ENCODE data around the gene DOK5. TPM values are rescaled to one million over a fixed set of nuclear protein-coding genes. Genes with fewer than 3 reads are reported as not detected.

The DOK5 gene
- total RNA-seq, 1 donor from 2014 or later: not detected

DNA sequence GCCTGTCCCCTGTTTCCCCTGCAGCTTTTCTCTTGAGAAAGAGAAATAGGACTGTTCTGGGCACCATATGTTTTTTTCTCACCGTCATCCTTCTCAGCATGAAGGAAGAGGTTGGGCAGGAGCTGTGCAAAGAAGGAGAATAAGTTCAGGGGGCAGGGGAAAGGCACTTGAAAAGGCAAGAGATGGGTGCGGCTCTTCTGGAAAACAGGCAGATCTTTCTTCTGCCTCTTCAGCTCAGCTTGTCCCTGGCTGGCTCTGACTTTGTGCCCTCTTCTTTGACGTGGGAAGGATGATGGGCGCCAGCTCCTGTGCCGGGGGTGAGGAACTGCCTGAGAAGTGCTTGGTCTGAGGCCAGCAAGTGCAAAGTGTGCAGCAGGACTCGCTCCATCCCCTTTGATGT lies 206.5 kb downstream of the DOK5 start:
- DNase-seq (ENCODE audit: low spot score) (no peak), ATAC-seq (no peak)

DNA sequence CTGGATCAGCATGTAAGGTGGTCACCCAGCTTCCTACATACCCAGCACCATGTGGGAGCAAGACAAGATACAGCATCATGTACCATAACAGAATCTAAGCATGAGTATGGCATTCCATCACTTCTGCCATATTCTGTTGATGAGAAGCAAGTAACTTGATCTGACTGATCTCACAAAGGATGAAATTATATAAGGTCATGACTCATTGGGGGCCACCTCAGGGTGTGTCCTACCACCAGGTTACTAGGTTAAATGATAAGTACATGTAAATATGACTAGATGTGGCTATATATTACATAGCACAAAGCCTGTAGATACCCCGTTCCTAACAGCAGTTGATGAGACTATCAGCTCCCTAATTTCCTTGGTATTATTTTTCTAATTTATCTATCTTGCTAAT lies 213.1 kb downstream of the DOK5 start:
- no peak for DNase-seq (ENCODE audit: low spot score)
- no peak for ATAC-seq

DNA sequence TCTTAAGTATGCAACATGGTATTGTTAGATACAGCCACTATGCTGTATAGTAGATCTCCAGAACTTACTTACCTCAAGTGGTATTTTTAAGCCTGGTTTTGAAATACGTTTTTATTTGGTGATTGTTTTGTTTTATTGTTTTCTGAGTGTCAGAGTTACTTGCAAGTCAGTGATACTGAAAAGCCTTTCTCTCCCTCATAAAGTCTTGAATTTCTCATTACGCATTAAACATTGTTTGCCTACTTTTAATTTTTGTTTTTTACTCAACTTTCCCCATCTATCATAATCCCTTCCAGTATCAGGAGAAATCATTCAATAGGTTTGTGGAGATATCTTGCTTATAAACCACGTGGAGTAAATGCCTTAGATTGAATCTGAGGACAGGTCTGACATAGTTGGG lies 214.9 kb downstream of the DOK5 start:
- no peak for ATAC-seq

DNA sequence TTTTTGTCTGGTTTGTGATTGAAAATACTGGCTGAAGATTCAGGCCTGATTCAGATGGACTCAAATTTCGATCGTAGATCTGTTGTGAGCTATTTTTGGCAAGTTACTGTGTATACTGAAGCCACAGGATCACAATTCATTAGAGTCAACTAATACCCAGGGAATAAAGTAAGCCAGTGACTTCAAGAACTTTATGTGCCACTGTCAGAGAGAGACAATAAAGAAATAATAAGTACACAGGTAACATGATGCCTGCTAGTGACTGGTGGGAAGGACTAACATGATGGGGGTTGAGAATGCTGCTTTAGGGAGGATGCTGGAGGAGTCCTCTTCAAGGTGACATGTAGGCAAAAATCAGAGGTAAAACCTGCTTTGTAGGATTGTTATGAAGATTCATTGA lies 215.9 kb downstream of the DOK5 start:
- ATAC-seq (no peak), DNase-seq (ENCODE audit: low spot score) (no peak)

More for the DNA sequence above, 214.9 kb downstream of the DOK5 start:
- no peak for DNase-seq (ENCODE audit: low spot score)

DNA sequence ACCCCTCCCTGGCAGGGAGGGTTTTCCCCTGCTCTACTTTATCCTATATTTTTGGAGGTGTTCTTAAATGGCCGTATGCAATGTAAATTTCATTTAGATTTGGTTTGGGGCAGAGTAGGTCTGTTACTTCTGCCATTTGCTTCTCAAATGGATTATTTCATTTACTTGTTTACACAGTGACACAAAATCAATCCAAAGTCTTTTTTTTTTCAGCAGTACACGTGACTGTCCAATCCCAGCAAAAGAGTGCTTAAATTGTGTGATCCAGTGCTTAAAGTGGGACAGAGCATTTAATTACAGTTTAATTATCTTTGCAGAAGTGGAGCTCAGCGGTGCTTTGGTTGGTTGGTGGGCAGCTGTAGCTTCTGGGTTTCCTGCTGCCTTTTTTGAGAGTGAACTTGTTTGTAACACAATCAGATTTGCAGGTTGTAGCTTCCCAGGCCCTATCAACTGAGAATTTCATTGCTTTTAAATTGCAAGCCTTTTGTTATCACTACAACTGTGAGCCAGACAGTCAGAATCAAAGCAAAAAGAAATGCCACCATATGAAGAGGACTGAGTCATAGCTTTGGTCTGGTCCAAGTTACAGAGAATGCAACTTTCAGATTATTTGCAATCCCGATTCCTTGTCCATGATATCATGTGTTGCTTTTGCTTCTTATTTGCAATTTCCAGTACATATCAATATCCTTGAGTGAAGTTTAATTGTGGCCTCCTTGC lies 216.9 kb downstream of the DOK5 start:
- no peak for ATAC-seq
- no peak for DNase-seq (ENCODE audit: low spot score)

DNA sequence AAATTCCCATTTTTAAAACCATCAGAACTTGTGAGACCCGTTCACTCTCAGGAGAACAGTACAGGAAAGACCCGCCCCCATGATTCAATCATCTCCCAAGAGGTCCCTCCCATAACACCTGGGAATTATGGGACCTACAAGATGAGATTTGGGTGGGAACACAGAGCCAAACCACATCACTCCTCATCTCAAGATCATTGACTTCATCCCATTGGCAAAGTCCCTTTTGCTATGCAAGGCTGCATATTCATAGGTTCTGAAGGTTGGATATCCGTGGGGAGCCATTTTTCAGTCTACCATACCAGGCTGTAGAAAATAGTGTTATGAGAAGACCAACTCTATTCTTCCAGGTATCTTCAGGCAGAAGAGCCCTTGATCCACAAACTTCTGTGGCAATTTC lies 219.1 kb downstream of the DOK5 start:
- DNase-seq (ENCODE audit: low spot score) (no peak), ATAC-seq (no peak)

DNA sequence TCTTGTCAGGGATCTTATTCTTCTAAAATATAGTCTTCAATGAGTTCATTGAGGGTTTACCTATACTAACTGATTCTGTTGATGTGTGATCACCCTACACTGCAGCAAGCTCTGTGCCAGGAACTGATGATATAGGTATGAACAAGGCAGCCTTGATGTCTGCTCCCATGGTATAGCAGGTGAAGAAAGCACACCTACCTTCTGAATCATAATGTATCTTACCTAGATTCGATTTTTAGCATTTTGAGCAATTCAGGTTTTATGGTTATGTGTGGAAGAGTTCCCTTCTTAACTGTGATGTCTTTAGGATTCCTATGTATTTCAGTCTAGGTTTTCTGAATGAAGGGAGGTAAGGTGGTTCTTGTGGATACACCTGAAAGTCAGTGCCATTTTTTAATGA lies 223.0 kb downstream of the DOK5 start:
- DNase-seq (ENCODE audit: low spot score) (no peak), ATAC-seq (no peak)

Measured in left lobe of liver (tissue), 2 donors.